Measurements from ENCODE around the gene MYH14.

DNA sequence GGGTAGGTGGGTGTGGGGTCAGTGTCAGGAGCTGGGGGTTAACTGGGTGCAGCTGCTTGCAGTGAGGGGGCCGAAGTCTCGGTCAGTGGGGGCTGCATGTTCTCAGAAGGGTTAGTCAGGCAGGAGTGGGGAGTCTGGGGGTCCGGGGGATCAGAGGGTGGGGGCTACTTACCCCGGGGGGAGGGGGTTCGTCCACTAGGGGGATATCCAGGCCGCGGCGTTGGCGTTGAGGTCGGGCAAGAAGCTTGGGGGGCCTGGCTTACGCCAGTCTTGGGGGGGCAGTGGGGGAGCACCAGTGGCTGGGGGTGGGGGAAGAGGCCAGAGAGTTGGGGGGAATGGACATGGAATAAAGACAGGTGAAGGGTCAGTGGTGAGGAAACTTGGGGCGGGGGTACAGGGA is 116.6 kb downstream of the MYH14 start:
- TF ChIP-seq, protein P1, sequence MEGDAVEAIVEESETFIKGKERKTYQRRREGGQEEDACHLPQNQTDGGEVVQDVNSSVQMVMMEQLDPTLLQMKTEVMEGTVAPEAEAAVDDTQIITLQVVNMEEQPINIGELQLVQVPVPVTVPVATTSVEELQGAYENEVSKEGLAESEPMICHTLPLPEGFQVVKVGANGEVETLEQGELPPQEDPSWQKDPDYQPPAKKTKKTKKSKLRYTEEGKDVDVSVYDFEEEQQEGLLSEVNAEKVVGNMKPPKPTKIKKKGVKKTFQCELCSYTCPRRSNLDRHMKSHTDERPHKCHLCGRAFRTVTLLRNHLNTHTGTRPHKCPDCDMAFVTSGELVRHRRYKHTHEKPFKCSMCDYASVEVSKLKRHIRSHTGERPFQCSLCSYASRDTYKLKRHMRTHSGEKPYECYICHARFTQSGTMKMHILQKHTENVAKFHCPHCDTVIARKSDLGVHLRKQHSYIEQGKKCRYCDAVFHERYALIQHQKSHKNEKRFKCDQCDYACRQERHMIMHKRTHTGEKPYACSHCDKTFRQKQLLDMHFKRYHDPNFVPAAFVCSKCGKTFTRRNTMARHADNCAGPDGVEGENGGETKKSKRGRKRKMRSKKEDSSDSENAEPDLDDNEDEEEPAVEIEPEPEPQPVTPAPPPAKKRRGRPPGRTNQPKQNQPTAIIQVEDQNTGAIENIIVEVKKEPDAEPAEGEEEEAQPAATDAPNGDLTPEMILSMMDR (IDR thresholded peaks at IDR 0.05): no peak
- TF ChIP-seq EZH2 (IDR thresholded peaks at IDR 0.05) (no peak), EZH2phosphoT487 (IDR thresholded peaks at IDR 0.05) (no peak)

All from neural progenitor cell (in vitro differentiated cells).